ENCODE results near the gene CPNE9. TPM values are rescaled to one million over a fixed set of nuclear protein-coding genes. Genes with fewer than 3 reads are reported as not detected.

CPNE9 gene
- total and polyA plus RNA-seq, 2 of the 8 experiments (the other 6 are each of a cell fraction or from before 2014, with no cell fraction given): 4.8 to 6.0 TPM

- no peak for TF ChIP-seq E2F6 (IDR thresholded peaks at IDR 0.05)
- no peak for TF ChIP-seq CHD1 (IDR thresholded peaks at IDR 0.05; ENCODE audit: low read depth, low read length)
- no peak for TF ChIP-seq CEBPB (IDR thresholded peaks at IDR 0.05; ENCODE audit: low read depth, low read length)
- no peak for TF ChIP-seq HDAC6 (IDR thresholded peaks at IDR 0.05; ENCODE audit: low read depth, low read length)
- TF ChIP-seq RBBP5 (IDR thresholded peaks at IDR 0.05; ENCODE audit: borderline replicate concordance, low read depth, low read length): no peak
- TF ChIP-seq MAFK (IDR thresholded peaks at IDR 0.05; ENCODE audit: low read depth, low read length): no peak
- TF ChIP-seq CHD2 (IDR thresholded peaks at IDR 0.05; ENCODE audit: low read length): no peak
- no peak for TF ChIP-seq RXRA (IDR thresholded peaks at IDR 0.05; ENCODE audit: insufficient read depth, low read depth, low read length)
These were observed 9.5 kb downstream of the CPNE9 start (continued) for GRCh38 chr3:9713142-9713541.
